Loucy (cell line): ENCODE results near the gene PPP1R15A.

Experiments
- H2AFZ ChIP-seq: fragments of 200-600 bp; sonication (generic); 2 replicates; pipeline ENCODE4 v1.6.0; 2016; ENCODE audit warnings: antibody characterized with exemption, mild to moderate bottlenecking, low read length, moderate library complexity
- H3F3A ChIP-seq: fragments of 200-600 bp; 2 replicates; pipeline ENCODE4 v1.6.0; 2016; ENCODE audit warnings: antibody characterized with exemption, low read depth, mild to moderate bottlenecking
- H3K27me3 ChIP-seq: fragments of 200-600 bp; sonication (generic); 2 replicates; pipeline ENCODE4 v1.6.1; 2014; ENCODE audit warnings: low read length, mild to moderate bottlenecking; ENCODE audit not compliant: insufficient read depth, poor library complexity, severe bottlenecking
- H3K36me3 ChIP-seq: fragments of 200-600 bp; sonication (generic); 2 replicates; pipeline ENCODE4 v1.6.1; 2016; ENCODE audit warnings: low read length; ENCODE audit not compliant: insufficient read depth
- H3K4me1 ChIP-seq: fragments of 200-600 bp; sonication (generic); 2 replicates; pipeline ENCODE4 v1.5.1; 2014; ENCODE audit warnings: low read length, mild to moderate bottlenecking; ENCODE audit not compliant: insufficient read depth, poor library complexity, severe bottlenecking
- H3K4me2 ChIP-seq: fragments of 200-600 bp; sonication (generic); 2 replicates; pipeline ENCODE4 v1.6.0; 2014; ENCODE audit warnings: antibody characterized with exemption, low read length, low read depth, mild to moderate bottlenecking; ENCODE audit not compliant: poor library complexity, severe bottlenecking
- H3K4me3 ChIP-seq: fragments of 200-600 bp; sonication (generic); 2 replicates; pipeline ENCODE4 v1.5.1; 2014; ENCODE audit warnings: low read length, mild to moderate bottlenecking, mixed read lengths; ENCODE audit not compliant: poor library complexity, severe bottlenecking
- H3K79me2 ChIP-seq: fragments of 200-600 bp; sonication (generic); 2 replicates; pipeline ENCODE4 v1.6.1; 2014; ENCODE audit warnings: low read length; ENCODE audit not compliant: insufficient read depth
- H3K9ac ChIP-seq: fragments of 200-600 bp; sonication (generic); 2 replicates; pipeline ENCODE4 v1.6.0; 2014; ENCODE audit warnings: mild to moderate bottlenecking, low read depth, low read length, moderate library complexity; ENCODE audit not compliant: poor library complexity, severe bottlenecking
- H3K9me2 ChIP-seq: fragments of 200-600 bp; sonication (generic); replicated peaks from 2 replicates; pipeline ENCODE4 v1.6.1; 2016; ENCODE audit warnings: low read depth, low read length, mixed read lengths
- H3K9me3 ChIP-seq: fragments of 200-600 bp; sonication (generic); 2 replicates; pipeline ENCODE4 v1.6.1; 2014; ENCODE audit warnings: mild to moderate bottlenecking, antibody characterized with exemption, low read length, low read depth; ENCODE audit not compliant: insufficient read depth
- H4K20me1 ChIP-seq: fragments of 200-600 bp; sonication (generic); 2 replicates; pipeline ENCODE4 v1.6.0; 2014; ENCODE audit warnings: antibody characterized with exemption, low read length, mild to moderate bottlenecking; ENCODE audit not compliant: insufficient read depth, poor library complexity, severe bottlenecking
- EZH2phosphoT487 ChIP-seq: fragments of 200-600 bp; IDR thresholded peaks from 2 replicates; pipeline ENCODE4 v1.6.1; 2018; ENCODE audit warnings: antibody characterized with exemption, mild to moderate bottlenecking, moderate library complexity, borderline replicate concordance
- TF ChIP-seq, protein P1 (sequence below): fragments of 200-600 bp; sonication (generic); conservative IDR thresholded peaks from 2 replicates; pipeline ENCODE4 v1.5.1; 2014; ENCODE audit warnings: mild to moderate bottlenecking, antibody characterized with exemption, low read length

Gene PPP1R15A

DNA sequence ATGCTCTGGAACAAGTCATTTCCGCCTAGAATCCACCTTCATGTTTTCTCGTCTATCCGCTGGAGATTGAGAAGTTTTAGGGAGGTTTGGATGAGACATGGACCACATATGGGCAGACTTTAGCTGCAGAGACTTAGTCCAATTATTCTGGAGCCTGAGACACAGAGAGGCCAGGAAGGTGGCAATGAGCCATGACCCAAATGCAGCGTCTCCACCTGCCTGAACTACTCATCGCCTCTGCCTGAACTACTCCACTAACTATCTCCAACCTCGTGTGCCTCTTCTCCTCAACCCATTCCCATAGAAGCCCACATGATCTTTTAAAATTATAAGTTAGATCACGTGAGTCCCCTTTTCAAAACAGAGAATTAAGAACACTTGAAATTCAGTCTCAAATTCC, 9.4 kb upstream of the PPP1R15A start:
- no peak overlapping the region for H3K4me3 ChIP-seq
- H3K9ac ChIP-seq: no peak overlapping the region
- no peaks in the 10 kb centered on the region for H3F3A ChIP-seq
- H3K79me2 ChIP-seq: no peaks in the 10 kb centered on the region
- H3K4me2 ChIP-seq: no peak overlapping the region
- H3K9me2 ChIP-seq: no peaks in the 10 kb centered on the region
- no peaks in the 10 kb centered on the region for H3K9me3 ChIP-seq
- H3K27me3 ChIP-seq: no peaks in the 10 kb centered on the region
- no peaks in the 10 kb centered on the region for H3K4me1 ChIP-seq
- TF ChIP-seq EZH2phosphoT487: no peak
- TF ChIP-seq, protein P1, sequence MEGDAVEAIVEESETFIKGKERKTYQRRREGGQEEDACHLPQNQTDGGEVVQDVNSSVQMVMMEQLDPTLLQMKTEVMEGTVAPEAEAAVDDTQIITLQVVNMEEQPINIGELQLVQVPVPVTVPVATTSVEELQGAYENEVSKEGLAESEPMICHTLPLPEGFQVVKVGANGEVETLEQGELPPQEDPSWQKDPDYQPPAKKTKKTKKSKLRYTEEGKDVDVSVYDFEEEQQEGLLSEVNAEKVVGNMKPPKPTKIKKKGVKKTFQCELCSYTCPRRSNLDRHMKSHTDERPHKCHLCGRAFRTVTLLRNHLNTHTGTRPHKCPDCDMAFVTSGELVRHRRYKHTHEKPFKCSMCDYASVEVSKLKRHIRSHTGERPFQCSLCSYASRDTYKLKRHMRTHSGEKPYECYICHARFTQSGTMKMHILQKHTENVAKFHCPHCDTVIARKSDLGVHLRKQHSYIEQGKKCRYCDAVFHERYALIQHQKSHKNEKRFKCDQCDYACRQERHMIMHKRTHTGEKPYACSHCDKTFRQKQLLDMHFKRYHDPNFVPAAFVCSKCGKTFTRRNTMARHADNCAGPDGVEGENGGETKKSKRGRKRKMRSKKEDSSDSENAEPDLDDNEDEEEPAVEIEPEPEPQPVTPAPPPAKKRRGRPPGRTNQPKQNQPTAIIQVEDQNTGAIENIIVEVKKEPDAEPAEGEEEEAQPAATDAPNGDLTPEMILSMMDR: no peak
- H4K20me1 ChIP-seq: no peaks in the 10 kb centered on the region
- no peaks in the 10 kb centered on the region for H3K36me3 ChIP-seq
- H2AFZ ChIP-seq: 0 out of 2 replicates have a peak overlapping the region, but pooled peaks have one; percentile 36

- Histone ChIP-seq H3K4me1 (no peaks in the 10 kb centered on the region), H4K20me1 (no peaks in the 10 kb centered on the region), H3K27me3 (no peaks in the 10 kb centered on the region), H3K9me3 (no peaks in the 10 kb centered on the region), H3K36me3 (no peaks in the 10 kb centered on the region), H2AFZ (no peak overlapping the region), H3K79me2 (no peaks in the 10 kb centered on the region), H3K9me2 (no peaks in the 10 kb centered on the region), H3F3A (no peaks in the 10 kb centered on the region), H3K9ac (no peak overlapping the region), H3K4me2 (no peak overlapping the region), H3K4me3 (no peak overlapping the region)
- TF ChIP-seq EZH2phosphoT487: no peak
- TF ChIP-seq, protein P1: no peak
Measured at GRCh38 chr19:48866692-48867091, 5.5 kb upstream of the PPP1R15A start.

- TF ChIP-seq, protein P1: no peak
- no peak for TF ChIP-seq EZH2phosphoT487
- Histone ChIP-seq H3K9me2 (no peaks in the 10 kb centered on the region), H3F3A (no peaks in the 10 kb centered on the region), H3K9me3 (no peaks in the 10 kb centered on the region), H3K4me2 (no peak overlapping the region), H4K20me1 (no peaks in the 10 kb centered on the region), H3K4me3 (no peak overlapping the region), H3K9ac (no peak overlapping the region), H3K36me3 (no peaks in the 10 kb centered on the region), H2AFZ (no peak overlapping the region), H3K79me2 (no peaks in the 10 kb centered on the region), H3K27me3 (no peaks in the 10 kb centered on the region), H3K4me1 (no peaks in the 10 kb centered on the region)
Measured at GRCh38 chr19:48867123-48867745, 5.0 kb upstream of the PPP1R15A start.
